HG02571 (cell line): ENCODE results near the gene STK24.

Experiments
- ATAC-seq: cut with Tn5 transposase; IDR thresholded peaks from one replicate; pipeline ENCODE4 v1.9.1; 2021; ENCODE audit warnings: mild to moderate bottlenecking, moderate library complexity; ENCODE audit not compliant: unreplicated experiment

Gene STK24

GRCh38 chr13:98459171-98459681, 117.7 kb downstream of the STK24 start:
- ATAC-seq, result no peak

DNA sequence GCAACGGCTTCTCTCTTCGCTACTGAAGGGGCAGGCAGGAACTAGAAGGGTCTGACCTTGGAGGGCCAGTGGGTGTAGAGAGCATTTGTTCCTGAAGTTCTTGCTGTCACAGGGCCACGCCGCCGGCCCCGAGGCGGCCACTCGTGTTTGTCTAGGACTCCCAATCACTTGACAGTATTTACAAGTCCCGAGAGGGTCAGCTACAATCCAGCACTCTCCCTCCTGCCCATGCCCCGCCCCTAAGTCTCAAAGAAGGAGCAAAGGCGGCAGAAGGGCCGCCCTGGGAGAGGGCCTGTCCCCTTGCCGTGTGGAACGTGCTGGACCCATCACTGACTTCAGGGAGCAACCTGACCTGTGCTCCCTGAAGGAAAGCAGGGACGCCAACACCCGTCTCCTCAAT, 118.5 kb downstream of the STK24 start:
- ATAC-seq, result no peak

- ATAC-seq, result no peak
Observed at GRCh38 chr13:98457053-98457452, 119.9 kb downstream of the STK24 start.

GRCh38 chr13:98456413-98456845, 120.5 kb downstream of the STK24 start:
- no peak for ATAC-seq

DNA sequence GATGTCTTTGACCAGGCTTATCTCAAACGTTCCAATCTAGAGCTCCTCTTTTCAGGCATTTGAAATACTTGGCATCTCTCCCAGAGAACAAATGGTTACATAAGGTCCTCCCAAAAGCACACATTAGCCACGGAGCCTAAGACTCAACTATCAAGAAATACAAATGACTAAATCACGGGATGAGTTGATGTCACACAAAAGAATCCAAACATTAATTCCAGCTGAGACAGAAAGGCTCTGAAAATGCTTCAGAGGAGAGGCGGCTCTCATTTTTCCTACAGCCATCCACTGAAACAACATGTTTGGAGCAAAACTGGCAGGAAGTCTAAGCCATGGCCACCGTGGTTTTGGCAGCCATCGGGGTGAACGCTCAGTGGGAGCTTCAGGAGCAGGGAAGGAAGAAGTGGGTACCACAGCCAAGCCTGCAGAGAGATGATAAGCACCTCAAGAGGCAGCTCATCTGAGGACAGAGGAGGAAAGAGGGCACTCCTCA, 122.5 kb downstream of the STK24 start:
- ATAC-seq, result no peak

- no peak for ATAC-seq
Observed at GRCh38 chr13:98452851-98453843, 123.8 kb downstream of the STK24 start.

DNA sequence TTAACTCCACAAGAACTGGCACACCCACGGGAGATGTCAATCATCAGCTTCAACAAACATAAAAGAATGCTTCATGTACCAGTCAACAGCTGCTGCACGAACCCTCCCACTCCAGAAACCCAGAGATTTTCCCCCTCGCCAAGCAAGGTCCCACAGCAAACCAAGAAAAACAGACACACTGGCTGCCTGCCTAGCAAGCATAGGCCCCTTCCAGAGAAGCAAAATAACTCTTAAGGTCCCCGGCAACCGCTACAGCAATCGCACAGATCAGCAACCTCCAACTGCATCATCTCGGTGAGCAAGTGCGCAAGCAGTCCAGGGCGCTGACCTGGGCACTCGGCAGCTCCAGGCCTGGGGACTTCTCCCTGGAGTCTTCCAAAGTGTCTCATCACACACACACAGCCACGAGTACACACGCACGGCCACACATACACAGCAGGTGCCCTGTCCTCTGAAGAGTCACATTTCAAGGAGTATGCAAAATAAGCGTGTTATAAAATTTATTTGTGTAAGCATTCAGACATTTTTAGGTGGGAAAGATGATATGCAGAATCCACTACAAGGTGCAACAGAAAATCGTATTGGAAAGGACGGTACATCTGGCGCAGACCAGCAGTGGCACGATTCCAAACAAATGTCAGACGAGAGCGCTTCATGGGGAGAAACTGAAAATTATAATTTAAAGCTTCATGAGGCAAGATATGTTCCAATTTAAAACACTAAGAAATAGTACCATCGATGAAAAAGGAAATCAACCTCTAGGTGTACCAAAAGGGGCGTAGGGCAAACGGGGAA, 125.0 kb downstream of the STK24 start:
- ATAC-seq, result no peak

DNA sequence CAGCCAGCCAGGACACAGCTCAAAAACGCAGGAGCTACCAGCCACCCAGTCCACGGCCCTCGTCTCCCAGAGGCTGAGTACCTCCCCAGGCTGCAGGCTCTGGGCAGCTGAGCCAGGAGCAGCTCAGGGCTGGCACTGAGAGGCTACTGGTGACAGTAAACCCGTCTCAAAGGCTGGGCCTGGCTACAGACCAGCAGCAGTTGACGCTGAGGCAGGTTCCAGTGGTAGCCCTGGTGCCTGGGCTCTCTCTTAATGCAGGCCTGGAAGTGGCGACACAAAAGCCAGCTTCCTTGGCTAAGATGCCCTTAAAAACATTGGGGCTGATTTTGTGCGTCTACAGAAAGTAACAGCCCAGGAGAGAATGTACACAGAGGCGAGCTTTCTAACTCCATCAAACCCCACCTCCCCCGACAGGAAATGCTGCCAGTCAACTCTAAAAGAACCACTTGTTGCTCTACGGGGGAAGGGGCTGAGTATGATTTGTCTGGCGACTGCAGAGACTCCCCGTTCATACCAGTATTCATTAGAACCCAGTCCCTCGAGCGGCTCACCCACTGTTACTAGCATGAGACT, 126.3 kb downstream of the STK24 start:
- no peak for ATAC-seq

DNA sequence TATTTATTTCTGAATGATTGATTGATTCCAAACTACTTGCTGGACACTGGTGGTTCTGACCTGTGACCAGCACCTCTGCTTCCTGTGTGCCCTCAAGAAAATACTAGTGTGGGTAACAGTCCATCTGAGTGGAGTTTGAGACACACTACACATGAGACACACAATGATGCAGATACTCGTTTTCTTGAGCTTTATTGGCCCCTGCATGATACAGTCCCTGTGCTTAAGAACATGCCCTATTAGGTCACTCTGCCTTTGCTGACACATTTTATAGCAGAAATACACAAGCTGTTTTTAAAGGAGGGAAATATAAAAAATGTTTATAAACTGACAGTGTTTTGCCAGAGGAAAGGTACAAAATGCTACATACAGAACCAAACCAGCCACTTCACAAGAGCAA, 126.9 kb downstream of the STK24 start:
- no peak for ATAC-seq

DNA sequence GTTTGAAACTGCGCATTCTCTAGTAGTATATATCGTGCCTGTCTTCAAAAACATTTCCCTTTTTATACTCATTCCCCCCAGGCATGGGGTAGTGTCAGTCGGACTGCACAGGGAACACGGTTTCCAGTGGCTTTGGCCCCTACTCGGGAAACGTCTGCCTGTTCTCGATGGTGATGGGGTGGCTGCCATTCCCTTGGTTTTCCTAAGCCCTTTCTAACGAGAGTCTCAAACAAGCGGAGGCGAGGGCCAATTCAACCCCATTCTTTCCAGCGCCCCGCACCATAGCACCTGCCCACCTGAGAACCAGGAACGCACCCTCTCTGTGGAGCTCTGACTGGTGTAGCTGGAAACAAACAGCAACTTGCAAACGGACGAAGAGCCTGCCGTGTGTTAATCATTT, 127.6 kb downstream of the STK24 start:
- no peak for ATAC-seq

- no peak for ATAC-seq
Observed at GRCh38 chr13:98448642-98448928, 128.3 kb downstream of the STK24 start.

- ATAC-seq, result no peak
Observed at GRCh38 chr13:98447881-98448641, 128.8 kb downstream of the STK24 start.

DNA sequence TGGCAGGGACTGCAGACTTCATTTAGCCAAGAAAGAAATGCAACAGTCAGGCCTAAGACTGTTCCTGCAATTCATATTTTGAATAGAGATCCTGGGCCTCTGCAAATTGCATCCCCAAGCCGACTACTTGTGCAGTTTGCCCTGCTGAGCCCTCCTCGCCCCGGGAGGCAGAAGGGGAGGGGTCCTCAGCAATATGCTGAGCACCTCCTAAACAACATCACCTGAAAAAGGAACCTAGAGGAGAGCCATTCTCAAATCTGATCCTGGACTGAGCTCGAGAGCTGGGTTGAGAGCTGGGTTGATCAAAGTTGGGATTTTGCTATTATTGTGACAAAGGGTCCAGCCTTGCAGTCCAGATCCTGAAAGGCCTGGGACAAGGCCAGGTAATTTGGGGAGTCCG, 129.8 kb downstream of the STK24 start:
- no peak for ATAC-seq

DNA sequence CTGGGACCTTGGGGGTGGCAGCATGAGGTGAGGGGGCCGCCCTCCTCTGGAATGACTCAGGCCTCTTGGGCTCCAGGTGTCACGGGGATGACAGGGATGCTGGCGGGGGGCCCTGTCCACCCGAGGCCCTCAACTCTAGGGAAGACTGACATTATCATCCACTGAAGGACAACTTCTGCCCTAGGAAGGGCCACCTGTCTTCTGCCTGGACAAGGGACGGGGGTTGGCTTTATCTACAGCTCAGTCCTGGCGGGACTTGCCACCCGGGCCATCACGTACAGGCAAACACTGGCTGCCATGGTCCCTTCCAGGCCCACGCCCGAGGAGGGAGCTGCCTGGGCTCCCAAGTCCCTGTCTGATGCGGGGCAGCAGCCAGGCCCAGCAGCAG, 130.7 kb downstream of the STK24 start:
- no peak for ATAC-seq

DNA sequence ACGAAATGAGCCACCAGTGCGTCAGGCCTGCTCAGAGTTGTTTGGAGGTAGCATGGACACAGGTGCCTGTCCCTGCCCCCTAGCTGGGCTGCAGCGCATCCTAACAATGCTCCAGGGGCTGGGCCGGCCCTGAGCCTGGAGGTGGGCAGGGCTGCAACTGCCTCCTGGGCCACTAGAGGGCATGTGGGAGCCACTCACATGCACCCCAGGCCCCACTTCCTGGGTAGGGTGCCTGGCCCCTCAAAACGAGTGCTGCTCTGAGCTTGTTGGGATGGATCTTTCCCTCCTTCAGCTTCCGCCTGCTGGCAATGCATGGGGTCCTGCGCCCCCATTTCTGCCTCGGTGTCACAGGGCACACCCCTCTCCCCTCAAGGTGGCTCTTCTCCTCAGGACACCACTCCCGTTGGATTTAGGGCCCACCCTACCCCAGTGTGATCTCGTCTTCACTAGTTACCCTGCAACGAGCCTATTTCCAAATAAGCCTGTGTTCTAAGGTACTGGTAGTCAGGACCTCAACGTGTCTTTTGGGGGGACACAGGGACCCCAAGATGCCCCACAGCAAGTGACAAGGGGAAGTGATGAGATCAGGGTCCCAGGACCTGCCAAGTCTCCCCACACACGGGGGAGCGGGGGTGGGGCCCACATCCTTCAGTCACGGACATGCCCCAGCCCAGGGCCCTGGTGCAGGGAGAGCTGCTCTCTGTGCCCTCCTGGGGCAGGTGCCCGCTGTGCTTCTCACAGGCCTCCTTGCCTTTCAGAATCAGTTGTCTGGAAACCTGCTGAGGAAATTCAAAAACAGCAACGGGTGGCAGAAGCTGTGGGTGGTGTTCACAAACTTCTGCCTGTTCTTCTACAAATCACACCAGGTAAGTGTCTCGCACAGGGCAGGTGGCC, 131.3 kb downstream of the STK24 start:
- peak; percentile 87 for ATAC-seq

- no peak for ATAC-seq
Observed at GRCh38 chr13:98444381-98444780, 132.5 kb downstream of the STK24 start.

DNA sequence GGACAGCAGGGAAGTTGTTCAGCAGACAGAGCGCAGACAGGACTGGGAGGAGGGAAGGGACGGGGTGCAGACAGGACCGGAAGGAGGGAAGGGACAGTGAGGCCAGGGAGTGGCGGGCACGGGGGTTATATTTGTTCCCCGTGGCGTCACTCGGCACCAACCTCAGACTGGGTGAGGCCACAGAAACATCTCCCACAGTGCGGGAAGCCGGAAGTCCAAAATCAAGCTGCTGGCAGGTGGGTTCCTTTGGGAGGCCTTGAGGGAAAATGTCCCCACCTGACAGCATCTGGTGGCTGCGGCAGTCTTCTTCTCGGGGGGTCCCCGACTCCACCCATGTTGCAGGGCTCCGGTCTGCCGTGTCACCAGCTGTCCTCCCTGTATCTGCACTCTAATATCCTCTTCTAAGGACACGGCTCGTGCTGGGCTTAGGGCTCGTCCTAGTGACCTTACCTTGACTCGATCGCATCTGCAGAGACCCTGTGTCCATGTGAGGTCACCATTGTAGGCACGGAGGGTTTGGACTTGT, 133.0 kb downstream of the STK24 start:
- ATAC-seq, result no peak

- no peak for ATAC-seq
Observed at GRCh38 chr13:98443329-98443728, 133.6 kb downstream of the STK24 start.
